ENCODE data around the gene GPRIN3.

DNA sequence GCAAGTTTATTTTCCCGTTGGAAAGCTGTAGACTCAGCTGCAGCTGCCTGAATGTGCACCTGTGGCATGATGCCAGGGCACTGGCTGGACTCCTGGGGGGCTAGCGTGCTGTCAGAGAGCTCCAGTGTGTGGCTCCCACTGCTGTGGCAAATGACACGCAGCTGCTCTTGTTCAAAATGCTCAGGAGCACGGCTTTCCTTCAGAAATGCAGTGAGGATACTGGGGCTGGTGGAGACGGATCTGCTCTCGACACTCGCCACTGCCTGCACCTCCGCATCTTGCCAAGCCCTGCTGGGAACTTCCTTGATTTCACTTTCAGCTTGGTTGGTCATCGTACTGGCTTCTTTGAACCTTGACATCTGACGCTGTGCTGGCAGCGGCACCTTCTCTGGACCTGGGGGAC, 58.7 kb downstream of the GPRIN3 start:
- no peak for TF ChIP-seq POLR2A (IDR thresholded peaks at IDR 0.05; ENCODE audit: low read depth, low read length)
- TF ChIP-seq, protein P1, sequence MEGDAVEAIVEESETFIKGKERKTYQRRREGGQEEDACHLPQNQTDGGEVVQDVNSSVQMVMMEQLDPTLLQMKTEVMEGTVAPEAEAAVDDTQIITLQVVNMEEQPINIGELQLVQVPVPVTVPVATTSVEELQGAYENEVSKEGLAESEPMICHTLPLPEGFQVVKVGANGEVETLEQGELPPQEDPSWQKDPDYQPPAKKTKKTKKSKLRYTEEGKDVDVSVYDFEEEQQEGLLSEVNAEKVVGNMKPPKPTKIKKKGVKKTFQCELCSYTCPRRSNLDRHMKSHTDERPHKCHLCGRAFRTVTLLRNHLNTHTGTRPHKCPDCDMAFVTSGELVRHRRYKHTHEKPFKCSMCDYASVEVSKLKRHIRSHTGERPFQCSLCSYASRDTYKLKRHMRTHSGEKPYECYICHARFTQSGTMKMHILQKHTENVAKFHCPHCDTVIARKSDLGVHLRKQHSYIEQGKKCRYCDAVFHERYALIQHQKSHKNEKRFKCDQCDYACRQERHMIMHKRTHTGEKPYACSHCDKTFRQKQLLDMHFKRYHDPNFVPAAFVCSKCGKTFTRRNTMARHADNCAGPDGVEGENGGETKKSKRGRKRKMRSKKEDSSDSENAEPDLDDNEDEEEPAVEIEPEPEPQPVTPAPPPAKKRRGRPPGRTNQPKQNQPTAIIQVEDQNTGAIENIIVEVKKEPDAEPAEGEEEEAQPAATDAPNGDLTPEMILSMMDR (IDR thresholded peaks at IDR 0.05; ENCODE audit: extremely low read depth in 1 of 2, insufficient read depth in 1 of 2, low read depth in 1 of 2, low read length in 2 of 2): no peak
- no peak for TF ChIP-seq FOS (IDR thresholded peaks at IDR 0.05; ENCODE audit: borderline replicate concordance, insufficient read depth, low read length)
- no peak for TF ChIP-seq POLR2AphosphoS5 (IDR thresholded peaks at IDR 0.05; ENCODE audit: insufficient read depth, low read depth, low read length)
- no peak for TF ChIP-seq EZH2 (IDR thresholded peaks at IDR 0.05; ENCODE audit: borderline replicate concordance, low read depth, low read length, severe bottlenecking)
- TF ChIP-seq, protein P2, sequence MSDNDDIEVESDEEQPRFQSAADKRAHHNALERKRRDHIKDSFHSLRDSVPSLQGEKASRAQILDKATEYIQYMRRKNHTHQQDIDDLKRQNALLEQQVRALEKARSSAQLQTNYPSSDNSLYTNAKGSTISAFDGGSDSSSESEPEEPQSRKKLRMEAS (IDR thresholded peaks at IDR 0.05; ENCODE audit: insufficient read depth, insufficient read length): no peak
- no peak for TF ChIP-seq MYC (IDR thresholded peaks at IDR 0.05; ENCODE audit: low read depth, low read length)
- no peak for TF ChIP-seq GATA2 (IDR thresholded peaks at IDR 0.05; ENCODE audit: insufficient read depth, insufficient read length, low read depth, low read length)
- no peak for TF ChIP-seq JUN (IDR thresholded peaks at IDR 0.05; ENCODE audit: borderline replicate concordance, insufficient read depth, insufficient read length, low read depth)
